H1 (cell line): Measurements from ENCODE around the gene CSF3R. TPM values are rescaled to one million over a fixed set of nuclear protein-coding genes. Genes with fewer than 3 reads are reported as not detected.

Experiments
- CTCF ChIA-PET: fragments of 300-600 bp; sonication (Branson Sonifier 250); formaldehyde crosslinking; loops from one replicate; lab custom pipeline; 2021; ENCODE audit not compliant: partially characterized antibody; lab: Charles Lee
- POLR2A ChIA-PET: fragments of 300-600 bp; sonication (Branson Sonifier 250); formaldehyde crosslinking; loops from one replicate; lab custom pipeline; 2021; ENCODE audit warnings: inconsistent platforms; ENCODE audit not compliant: partially characterized antibody; lab: Charles Lee
- DNase-seq, 2 experiments: peaks; one replicate each; pipeline versions ENCODE4 v3.0.0 to v3.0.0-alpha.2; 2010 to 2022; ENCODE audit warnings: low spot score in 2 of 2, low read depth in 1 of 2, mixed read lengths in 1 of 2
- FAIRE-seq: peaks from 2 replicates; lab custom pipeline; 2011; peaks lifted over from hg19 to GRCh38; lab: Jason Lieb, UNC
- H2AFZ ChIP-seq: 2 replicates; pipeline ENCODE4 v1.8.1; 2012; ENCODE audit warnings: low read length, inconsistent platforms
- H2AK5ac ChIP-seq: 2 replicates; pipeline ENCODE4 v1.6.1; 2013; ENCODE audit warnings: low read depth, low read length
- H2BK120ac ChIP-seq: replicated peaks from 2 replicates; pipeline ENCODE3; 2013; ENCODE audit warnings: low read depth, low read length, inconsistent platforms
- H2BK12ac ChIP-seq: 2 replicates; pipeline ENCODE4 v1.6.1; 2013; ENCODE audit warnings: low read depth, low read length
- H2BK15ac ChIP-seq: 2 replicates; pipeline ENCODE4 v1.6.1; 2013; ENCODE audit warnings: low read length
- H2BK20ac ChIP-seq: 2 replicates; pipeline ENCODE4 v1.6.1; 2013; ENCODE audit warnings: low read length
- H2BK5ac ChIP-seq: 2 replicates; pipeline ENCODE4 v1.6.1; 2013; ENCODE audit warnings: low read depth, low read length
- H3K14ac ChIP-seq: 2 replicates; pipeline ENCODE4 v1.6.1; 2013; ENCODE audit warnings: inconsistent platforms; ENCODE audit not compliant: insufficient read length
- H3K18ac ChIP-seq: 2 replicates; pipeline ENCODE4 v1.6.1; 2013; ENCODE audit warnings: low read length; ENCODE audit errors: extremely low read depth
- H3K23ac ChIP-seq: 2 replicates; pipeline ENCODE4 v1.6.1; 2013; ENCODE audit warnings: inconsistent platforms; ENCODE audit not compliant: insufficient read length
- H3K23me2 ChIP-seq: 2 replicates; pipeline ENCODE4 v1.6.1; 2013; ENCODE audit warnings: low read depth, low read length
- H3K27ac ChIP-seq: 2 replicates; pipeline ENCODE4 v1.6.1; 2011; ENCODE audit warnings: low read depth, low read length, inconsistent platforms
- H3K27me3 ChIP-seq, 4 experiments: replicated peaks in 1 of 4; 1 replicate in 1 of 4; 2 replicates in 3 of 4; pipeline versions ENCODE4 v1.6.1 to v1.8.1; 2011 to 2013; ENCODE audit warnings: low read length in 3 of 4, mild to moderate bottlenecking in 3 of 4, inconsistent platforms in 2 of 4, mixed read lengths in 2 of 4, moderate library complexity in 1 of 4; ENCODE audit not compliant: control insufficient read depth in 3 of 4, insufficient read depth in 3 of 4; ENCODE audit errors: extremely low read depth in 1 of 4
- H3K36me3 ChIP-seq, 4 experiments: 2 replicates each; pipeline versions ENCODE4 v1.6.1 to v1.8.1; 2011 to 2013; ENCODE audit warnings: mild to moderate bottlenecking in 4 of 4, low read length in 3 of 4, moderate library complexity in 2 of 4, control low read depth in 1 of 4, inconsistent platforms in 1 of 4; ENCODE audit not compliant: insufficient read depth in 4 of 4, control insufficient read depth in 2 of 4
- H3K4ac ChIP-seq: replicated peaks from 2 replicates; pipeline ENCODE3; 2013; ENCODE audit warnings: low read length, low read depth, mixed read lengths, inconsistent platforms; ENCODE audit not compliant: insufficient read length
- H3K4me1 ChIP-seq, 4 experiments: replicated peaks in 1 of 4; 1 replicate in 1 of 4; 2 replicates in 3 of 4; pipeline versions ENCODE4 v1.6.1 to v1.8.1; 2011 to 2013; ENCODE audit warnings: low read length in 3 of 4, inconsistent platforms in 2 of 4, mixed read lengths in 1 of 4; ENCODE audit not compliant: insufficient read depth in 4 of 4, control insufficient read depth in 3 of 4
- H3K4me2 ChIP-seq, 2 experiments: 2 replicates each; pipeline versions ENCODE4 v1.6.1 to v1.8.1; 2011 to 2013; ENCODE audit warnings: low read depth in 2 of 2, low read length in 2 of 2, control low read depth in 1 of 2, inconsistent platforms in 1 of 2, mild to moderate bottlenecking in 1 of 2; ENCODE audit not compliant: insufficient read depth in 1 of 2
- H3K4me3 ChIP-seq, 4 experiments: fragments of 200-600, 300-600 bp in 1 of 4; sonication (generic), shearing (Covaris generic), sonication (Bioruptor Twin) in 1 of 4; 2 replicates each; pipeline versions ENCODE4 v1.5.1 to v1.8.1; 2011 to 2016; ENCODE audit warnings: low read length in 4 of 4, low read depth in 3 of 4, control low read depth in 2 of 4, inconsistent platforms in 2 of 4, mild to moderate bottlenecking in 2 of 4, mixed read lengths in 1 of 4, moderate library complexity in 1 of 4; ENCODE audit not compliant: insufficient read depth in 2 of 4; ENCODE audit errors: extremely low read depth in 1 of 4
- H3K56ac ChIP-seq: replicated peaks from 2 replicates; pipeline ENCODE3; 2013; ENCODE audit warnings: low read depth, mild to moderate bottlenecking, mixed read lengths, low read length, inconsistent platforms; ENCODE audit not compliant: insufficient read length
- H3K79me1 ChIP-seq: 2 replicates; pipeline ENCODE4 v1.6.1; 2013; ENCODE audit warnings: low read depth, low read length, control low read depth
- H3K79me2 ChIP-seq, 2 experiments: 2 replicates each; pipeline versions ENCODE4 v1.6.1 to v1.8.1; 2012 to 2013; ENCODE audit warnings: low read length in 2 of 2, mild to moderate bottlenecking in 2 of 2, inconsistent platforms in 1 of 2; ENCODE audit not compliant: insufficient read depth in 2 of 2, control insufficient read depth in 1 of 2
- H3K9ac ChIP-seq, 4 experiments: replicated peaks in 1 of 4; 1 replicate in 1 of 4; 2 replicates in 3 of 4; pipeline versions ENCODE4 v1.6.1 to v1.8.1; 2011 to 2013; ENCODE audit warnings: low read depth in 3 of 4, low read length in 3 of 4, control low read depth in 2 of 4, mild to moderate bottlenecking in 2 of 4, moderate library complexity in 2 of 4, inconsistent platforms in 1 of 4; ENCODE audit errors: extremely low read depth in 1 of 4
- H3K9me3 ChIP-seq, 2 experiments: 2 replicates each; pipeline versions ENCODE4 v1.6.1 to v1.8.1; 2012 to 2013; ENCODE audit warnings: mild to moderate bottlenecking in 2 of 2, moderate library complexity in 2 of 2, control low read depth in 1 of 2, inconsistent platforms in 1 of 2, low read depth in 1 of 2, low read length in 1 of 2, mixed read lengths in 1 of 2; ENCODE audit not compliant: insufficient read depth in 2 of 2
- H4K20me1 ChIP-seq, 2 experiments: replicated peaks in 1 of 2; 2 replicates each; pipeline versions ENCODE3 to v1.8.1; 2011 to 2013; ENCODE audit warnings: inconsistent platforms in 2 of 2, low read length in 2 of 2, mild to moderate bottlenecking in 1 of 2; ENCODE audit not compliant: insufficient read depth in 2 of 2, control insufficient read depth in 1 of 2
- H4K5ac ChIP-seq: 2 replicates; pipeline ENCODE4 v1.6.1; 2013; ENCODE audit warnings: low read length, low read depth, mixed read lengths, inconsistent platforms; ENCODE audit not compliant: insufficient read length
- H4K8ac ChIP-seq: 2 replicates; pipeline ENCODE4 v1.8.0; 2013; ENCODE audit warnings: mild to moderate bottlenecking, moderate library complexity, low read length, inconsistent platforms; ENCODE audit not compliant: insufficient read depth; ENCODE audit errors: extremely low read depth
- H4K91ac ChIP-seq: replicated peaks from 2 replicates; pipeline ENCODE3; 2013; ENCODE audit warnings: low read length, mixed read lengths, inconsistent platforms; ENCODE audit not compliant: insufficient read length
- BACH1 ChIP-seq: IDR thresholded peaks from 2 replicates; pipeline ENCODE4 v1.6.1; 2012; ENCODE audit warnings: low read length, improper control_type of control experiment
- BRCA1 ChIP-seq: IDR thresholded peaks from 2 replicates; pipeline ENCODE4 v1.6.1; 2012; ENCODE audit warnings: low read depth, low read length, improper control_type of control experiment
- CHD2 ChIP-seq: IDR thresholded peaks from 2 replicates; pipeline ENCODE4 v1.6.1; 2012; ENCODE audit warnings: low read length, improper control_type of control experiment
- CREB1 ChIP-seq: IDR thresholded peaks from 2 replicates; pipeline ENCODE4 v1.6.1; 2012; ENCODE audit warnings: inconsistent platforms
- EGR1 ChIP-seq: IDR thresholded peaks from 2 replicates; pipeline ENCODE4 v1.6.1; 2011; ENCODE audit warnings: low read depth, low read length, borderline replicate concordance
- HDAC6 ChIP-seq: IDR thresholded peaks from one replicate; pipeline ENCODE4 v1.7.1; 2012; ENCODE audit warnings: low read depth, mild to moderate bottlenecking, inconsistent platforms, low read length, moderate library complexity
- NRF1 ChIP-seq: IDR thresholded peaks from 2 replicates; pipeline ENCODE4 v1.6.1; 2011; ENCODE audit warnings: mild to moderate bottlenecking, low read depth, low read length, improper control_type of control experiment
- POLR2A ChIP-seq, 2 experiments: IDR thresholded peaks; 1 replicate in 1 of 2; 2 replicates in 1 of 2; pipeline ENCODE4 v1.6.1; 2011; ENCODE audit warnings: low read depth in 2 of 2, low read length in 2 of 2, mild to moderate bottlenecking in 2 of 2; ENCODE audit errors: control extremely low read depth in 1 of 2
- POLR2AphosphoS5 ChIP-seq: IDR thresholded peaks from 2 replicates; pipeline ENCODE4 v1.6.1; 2011; ENCODE audit warnings: low read depth, low read length
- TEAD4 ChIP-seq: IDR thresholded peaks from 2 replicates; pipeline ENCODE4 v1.6.1; 2012; ENCODE audit warnings: low read depth, low read length, inconsistent platforms, mixed read lengths
- ZNF274 ChIP-seq: IDR thresholded peaks from 2 replicates; pipeline ENCODE4 v1.7.0; 2012; ENCODE audit warnings: low read length, borderline replicate concordance; ENCODE audit errors: extremely low read depth
- WGBS, 2 experiments: shearing (Covaris generic) in 1 of 2; methylation state at CpG; one replicate each; pipeline versions ENCODE4 v1.1.6 to v1.1.7; 2013 to 2015; ENCODE audit warnings: low lambda C conversion rate in 2 of 2, mixed read lengths in 2 of 2, inconsistent platforms in 1 of 2, low coverage in 1 of 2, missing lambda C conversion rate in 1 of 2; ENCODE audit not compliant: insufficient replicate concordance in 2 of 2, insufficient coverage in 1 of 2, insufficient read length in 1 of 2; ENCODE audit errors: extremely low coverage in 1 of 2, missing lambda C conversion rate in 1 of 2; 5-methylcytosine and 5-hydroxymethylcytosine counted together
- polyA plus RNA-seq, 7 experiments: library from polyadenylated mRNA; depleted of rRNA in 3 of 7; stranded (reverse) in 5 of 7; unstranded in 2 of 7; fragments of >200 nt in 5 of 7; fragments of 200-250 nt in 2 of 7; gene quantifications; 1 replicate in 5 of 7; 2 replicates in 1 of 7; 4 replicates in 1 of 7; pipeline versions ENCODE4 v1.2.1 to v1.2.3, GENCODE V29; 2011 to 2013; ENCODE audit warnings: missing spikeins in 2 of 7, mixed read lengths in 2 of 7
- total RNA-seq: library from RNA; stranded (reverse); fragmentation: NEBNext Ultra II Directional; extraction: Animal tissue kit (Norgen Biotek cat#: 25700); gene quantifications from 2 replicates; pipeline ENCODE4 v1.2.1, GENCODE V29; 2021
- TF ChIP-seq, protein P1 (sequence below): IDR thresholded peaks from 2 replicates; pipeline ENCODE4 v1.6.1; 2012; ENCODE audit warnings: inconsistent platforms
- TF ChIP-seq, protein P2 (sequence below), 3 experiments: IDR thresholded peaks; 1 replicate in 2 of 3; 2 replicates in 1 of 3; pipeline versions ENCODE4 v1.5.1 to v1.6.1; 2011; ENCODE audit warnings: low read length in 3 of 3, mild to moderate bottlenecking in 3 of 3, inconsistent platforms in 2 of 3, low read depth in 1 of 3, moderate library complexity in 1 of 3; ENCODE audit not compliant: insufficient read depth in 1 of 3; ENCODE audit errors: control extremely low read depth in 1 of 3

CSF3R gene
- total and polyA plus RNA-seq, 2 of the 8 experiments (the other 6 are each of a cell fraction or from before 2014, with no cell fraction given), result not detected

DNA sequence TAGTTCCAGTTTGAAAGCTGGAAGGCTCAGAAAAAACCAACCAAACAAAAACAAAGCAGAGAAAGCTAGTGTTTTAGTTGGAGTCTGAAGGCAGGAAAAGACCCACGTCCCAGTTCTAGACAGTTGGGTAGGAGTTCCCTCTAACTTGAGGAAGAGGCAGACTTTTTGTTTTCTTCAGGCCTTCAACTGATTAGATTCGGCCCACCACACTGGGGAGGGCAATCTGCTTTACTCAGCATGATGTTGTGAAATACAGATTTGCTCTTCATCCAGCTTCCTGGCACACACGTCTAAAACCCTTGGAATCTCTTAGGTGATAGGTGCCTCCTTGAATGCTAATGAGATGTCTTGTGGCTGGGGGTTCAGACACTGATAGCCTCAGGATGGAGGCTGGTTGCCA lies 49.1 kb upstream of the CSF3R start:
- H3K4me2 ChIP-seq, result no peak overlapping the region
- H3K4me3 ChIP-seq, result no peak overlapping the region
- H2BK20ac ChIP-seq, result no peak overlapping the region
- H2BK15ac ChIP-seq, result no peak overlapping the region
- no peak overlapping the region for H3K56ac ChIP-seq
- DNase-seq (no peak), FAIRE-seq (no peak)
- no peak overlapping the region for H4K91ac ChIP-seq
- no peaks in the 10 kb centered on the region for H4K20me1 ChIP-seq
- POLR2A ChIA-PET, result interaction anchor here (1.0 kb wide), 1 partner anchor 11 kb away, joined by 3 read pairs; no protein-coding TSS in a partner anchor
- H3K18ac ChIP-seq, result no peak overlapping the region
- H3K79me2 ChIP-seq, result no peaks in the 10 kb centered on the region
- H3K4me1 ChIP-seq, result 0 out of 7 replicates have a peak, but pooled peaks cover 0 to 2% (median 0%) of the 10 kb centered on the region in 4 experiments
- no peak overlapping the region for H2AK5ac ChIP-seq
- H3K36me3 ChIP-seq, result no peaks in the 10 kb centered on the region
- WGBS, 2 experiments, result 89% methylated on average over 3 of the region's 3 CpGs; no CpG with 5 or more reads in 1 of the 2 experiments
- no peaks in the 10 kb centered on the region for H3K23me2 ChIP-seq
- CTCF ChIA-PET, result interaction anchor here (0.6 to 4.7 kb wide), 5 partner anchors 11 to 893 kb away, joined by 3 to 33 read pairs (median 5); no protein-coding TSS in a partner anchor
- H3K14ac ChIP-seq, result no peak overlapping the region
- H3K9ac ChIP-seq, result no peak overlapping the region
- H3K9me3 ChIP-seq, result no peaks in the 10 kb centered on the region; a peak in 1 of 4 replicates
- H3K27me3 ChIP-seq, result no peaks in the 10 kb centered on the region
- H4K5ac ChIP-seq, result no peak overlapping the region
- no peak overlapping the region for H3K27ac ChIP-seq
- no peak overlapping the region for H2BK120ac ChIP-seq
- H3K23ac ChIP-seq, result no peak overlapping the region
- H3K4ac ChIP-seq, result no peak overlapping the region
- H3K79me1 ChIP-seq, result no peaks in the 10 kb centered on the region
- no peak overlapping the region for H2BK12ac ChIP-seq
- H4K8ac ChIP-seq, result no peak overlapping the region
- H2AFZ ChIP-seq, result no peak overlapping the region
- no peak overlapping the region for H2BK5ac ChIP-seq
- TF ChIP-seq NRF1 (no peak), POLR2AphosphoS5 (no peak), CREB1 (no peak), POLR2A (IDR thresholded peaks at IDR 0.05; ENCODE audit: control extremely low read depth in 1 of 2, low read depth in 2 of 2, low read length in 2 of 2) (no peak), EGR1 (no peak), TEAD4 (no peak), ZNF274 (no peak), CHD2 (no peak), BACH1 (no peak), HDAC6 (no peak), BRCA1 (no peak)
- TF ChIP-seq, protein P1, sequence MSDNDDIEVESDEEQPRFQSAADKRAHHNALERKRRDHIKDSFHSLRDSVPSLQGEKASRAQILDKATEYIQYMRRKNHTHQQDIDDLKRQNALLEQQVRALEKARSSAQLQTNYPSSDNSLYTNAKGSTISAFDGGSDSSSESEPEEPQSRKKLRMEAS, result no peak
- TF ChIP-seq, protein P2, sequence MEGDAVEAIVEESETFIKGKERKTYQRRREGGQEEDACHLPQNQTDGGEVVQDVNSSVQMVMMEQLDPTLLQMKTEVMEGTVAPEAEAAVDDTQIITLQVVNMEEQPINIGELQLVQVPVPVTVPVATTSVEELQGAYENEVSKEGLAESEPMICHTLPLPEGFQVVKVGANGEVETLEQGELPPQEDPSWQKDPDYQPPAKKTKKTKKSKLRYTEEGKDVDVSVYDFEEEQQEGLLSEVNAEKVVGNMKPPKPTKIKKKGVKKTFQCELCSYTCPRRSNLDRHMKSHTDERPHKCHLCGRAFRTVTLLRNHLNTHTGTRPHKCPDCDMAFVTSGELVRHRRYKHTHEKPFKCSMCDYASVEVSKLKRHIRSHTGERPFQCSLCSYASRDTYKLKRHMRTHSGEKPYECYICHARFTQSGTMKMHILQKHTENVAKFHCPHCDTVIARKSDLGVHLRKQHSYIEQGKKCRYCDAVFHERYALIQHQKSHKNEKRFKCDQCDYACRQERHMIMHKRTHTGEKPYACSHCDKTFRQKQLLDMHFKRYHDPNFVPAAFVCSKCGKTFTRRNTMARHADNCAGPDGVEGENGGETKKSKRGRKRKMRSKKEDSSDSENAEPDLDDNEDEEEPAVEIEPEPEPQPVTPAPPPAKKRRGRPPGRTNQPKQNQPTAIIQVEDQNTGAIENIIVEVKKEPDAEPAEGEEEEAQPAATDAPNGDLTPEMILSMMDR (IDR thresholded peaks at IDR 0.05; ENCODE audit: control extremely low read depth in 1 of 3, insufficient read depth in 1 of 3, low read depth in 1 of 3, low read length in 3 of 3), result no peak
